Neutrophil (primary cell): ENCODE data around the gene NBEA.

Experiments used
- H3K27ac ChIP-seq: fragments of 200-600 bp; sonication (generic); 2 replicates; pipeline ENCODE4 v1.5.1; 2016; ENCODE audit warnings: mild to moderate bottlenecking, moderate library complexity
- H3K27me3 ChIP-seq: fragments of 200-600 bp; sonication (generic); 2 replicates; pipeline ENCODE4 v1.6.0; 2016; ENCODE audit warnings: mild to moderate bottlenecking
- H3K36me3 ChIP-seq: fragments of 200-600 bp; sonication (generic); 2 replicates; pipeline ENCODE4 v1.5.1; 2017
- H3K4me1 ChIP-seq, 2 experiments: fragments of 200-600 bp in 1 of 2; sonication (generic) in 1 of 2; 1 replicate in 1 of 2; 2 replicates in 1 of 2; pipeline versions ENCODE4 v1.5.1 to v1.6.1; 2013 to 2016; ENCODE audit warnings: low read depth in 1 of 2, low read length in 1 of 2, mild to moderate bottlenecking in 1 of 2, moderate library complexity in 1 of 2; ENCODE audit not compliant: control insufficient read depth in 1 of 2, insufficient read depth in 1 of 2
- H3K4me3 ChIP-seq, 2 experiments: fragments of 200-600 bp in 1 of 2; sonication (generic) in 1 of 2; 1 replicate in 1 of 2; 2 replicates in 1 of 2; pipeline ENCODE4 v1.5.1; 2013 to 2016; ENCODE audit warnings: low read depth in 1 of 2, low read length in 1 of 2, mild to moderate bottlenecking in 1 of 2, moderate library complexity in 1 of 2
- H3K9me3 ChIP-seq: fragments of 200-600 bp; sonication (generic); 2 replicates; pipeline ENCODE4 v1.5.1; 2016
- CTCF ChIP-seq: fragments of 200-600 bp; sonication (generic); IDR thresholded peaks from 2 replicates; pipeline ENCODE4 v1.5.1; 2016; ENCODE audit warnings: antibody characterized with exemption

The NBEA gene

DNA sequence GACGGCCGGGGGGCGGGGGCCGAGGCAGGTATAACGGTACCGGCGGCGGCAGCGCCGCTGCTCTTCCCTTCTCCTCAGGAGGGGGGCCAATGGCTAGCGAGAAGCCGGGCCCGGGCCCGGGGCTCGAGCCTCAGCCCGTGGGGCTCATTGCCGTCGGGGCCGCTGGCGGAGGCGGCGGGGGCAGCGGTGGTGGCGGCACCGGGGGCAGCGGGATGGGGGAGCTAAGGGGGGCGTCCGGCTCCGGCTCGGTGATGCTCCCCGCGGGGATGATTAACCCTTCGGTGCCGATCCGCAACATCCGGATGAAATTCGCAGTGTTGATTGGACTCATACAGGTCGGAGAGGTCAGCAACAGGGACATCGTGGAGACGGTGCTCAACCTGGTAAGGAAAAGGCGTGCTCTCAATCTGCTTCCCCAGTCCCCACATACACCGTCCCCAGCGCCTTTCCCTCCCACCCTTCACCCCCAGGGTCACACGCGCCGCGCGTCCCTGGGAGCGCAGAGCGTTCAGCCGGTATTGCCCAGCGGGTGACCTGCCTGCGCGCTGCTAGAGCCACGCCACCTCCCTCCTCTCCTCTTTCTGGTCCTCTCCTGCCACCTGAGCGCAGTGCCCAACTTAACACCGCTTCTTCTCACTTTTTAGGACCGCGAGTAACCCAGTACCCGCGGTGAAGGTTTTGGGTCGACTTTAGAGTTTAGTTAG is 814 bp downstream of the NBEA start:
- Histone ChIP-seq H3K4me3 (peak overlapping the region in 1 of 2 experiments; percentile 54), H3K27me3 (peaks cover 80% of the 10 kb centered on the region), H3K27ac (no peak overlapping the region), H3K9me3 (no peaks in the 10 kb centered on the region), H3K36me3 (no peaks in the 10 kb centered on the region), H3K4me1 (peaks cover 0 to 16% of the 10 kb centered on the region in 2 experiments)
- no peak for TF ChIP-seq CTCF

- Histone ChIP-seq H3K27me3 (peaks cover 77% of the 10 kb centered on the region), H3K4me3 (no peak overlapping the region), H3K4me1 (peaks cover 0 to 16% of the 10 kb centered on the region in 2 experiments), H3K9me3 (no peaks in the 10 kb centered on the region), H3K36me3 (no peaks in the 10 kb centered on the region), H3K27ac (no peak overlapping the region)
- no peak for TF ChIP-seq CTCF
Observed at GRCh38 chr13:34943436-34944273, 1.6 kb downstream of the NBEA start.

GRCh38 chr13:34944274-34944634 is 2.2 kb downstream of the NBEA start:
- Histone ChIP-seq H3K4me3 (no peak overlapping the region), H3K4me1 (peaks cover 0 to 16% of the 10 kb centered on the region in 2 experiments), H3K36me3 (no peaks in the 10 kb centered on the region), H3K27ac (no peak overlapping the region), H3K27me3 (peaks cover 72% of the 10 kb centered on the region), H3K9me3 (no peaks in the 10 kb centered on the region)
- no peak for TF ChIP-seq CTCF

DNA sequence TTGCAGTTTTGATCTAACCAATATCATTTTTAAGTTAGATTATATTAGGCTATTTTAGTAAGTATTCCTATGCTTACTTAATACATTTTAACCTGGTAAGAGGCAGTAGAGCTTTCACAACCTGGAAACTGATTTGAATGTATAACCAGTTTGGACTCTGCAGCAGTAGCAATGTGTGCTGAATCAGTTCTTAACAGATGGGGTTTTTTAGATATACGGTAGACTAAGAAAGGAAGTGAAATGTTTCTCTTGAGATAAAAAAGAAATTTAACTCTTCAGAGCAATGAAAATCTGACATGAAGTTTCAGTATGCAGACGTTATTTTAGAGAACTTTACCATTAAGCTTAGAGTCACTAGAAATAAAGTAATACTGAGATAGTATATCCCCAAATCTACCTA is 2.7 kb downstream of the NBEA start:
- no peak for TF ChIP-seq CTCF
- H3K27ac ChIP-seq: no peak overlapping the region
- no peak overlapping the region for H3K4me3 ChIP-seq
- peaks cover 67% of the 10 kb centered on the region for H3K27me3 ChIP-seq
- no peaks in the 10 kb centered on the region for H3K9me3 ChIP-seq
- no peaks in the 10 kb centered on the region for H3K36me3 ChIP-seq
- H3K4me1 ChIP-seq: peaks cover 0 to 16% of the 10 kb centered on the region in 2 experiments

GRCh38 chr13:34951528-34951927 is 9.5 kb downstream of the NBEA start:
- no peak overlapping the region for H3K27ac ChIP-seq
- no peak overlapping the region for H3K4me3 ChIP-seq
- no peaks in the 10 kb centered on the region for H3K27me3 ChIP-seq
- no peaks in the 10 kb centered on the region for H3K36me3 ChIP-seq
- H3K9me3 ChIP-seq: no peaks in the 10 kb centered on the region
- no peak for TF ChIP-seq CTCF
- H3K4me1 ChIP-seq: no peaks in the 10 kb centered on the region
